Stimulated activated naive CD8-positive, alpha-beta T cell treated with anti-CD3 and anti-CD28 coated beads, Interleukin-15, amount 100 ng/mL, for 72 hours (primary cell): ENCODE measurements around the gene FBXO31.

Experiments used
- ATAC-seq: fragments of 150-1000 bp; cut with Tn5 transposase; 2 replicates; pipeline ENCODE4 v1.10.0; 2021; ENCODE audit warnings: mild to moderate bottlenecking, moderate library complexity
- DNase-seq, 2 donors: peaks; one replicate each; pipeline ENCODE4 v3.0.0; 2021 to 2022
- H3K27ac Mint-ChIP-seq, 2 donors: one replicate each; pipeline ENCODE4 v1.8.0; 2022; ENCODE audit warnings: mild to moderate bottlenecking in 2 of 2, mixed read lengths in 2 of 2, moderate library complexity in 2 of 2
- H3K27me3 Mint-ChIP-seq: one replicate; pipeline ENCODE4 v1.8.0; 2022; ENCODE audit warnings: mixed read lengths
- H3K4me1 Mint-ChIP-seq: one replicate; pipeline ENCODE4 v1.8.0; 2022; ENCODE audit warnings: mild to moderate bottlenecking, mixed read lengths
- H3K4me3 Mint-ChIP-seq, 2 donors: one replicate each; pipeline ENCODE4 v1.8.0; 2022; ENCODE audit warnings: mild to moderate bottlenecking in 2 of 2, mixed read lengths in 2 of 2, moderate library complexity in 1 of 2
- H3K9me3 Mint-ChIP-seq, 2 donors: one replicate each; pipeline ENCODE4 v1.8.0; 2022; ENCODE audit warnings: mixed read lengths in 2 of 2

FBXO31 gene

GRCh38 chr16:87295259-87295658 is 88.3 kb downstream of the FBXO31 start:
- no peaks in the 10 kb centered on the region for H3K27me3 Mint-ChIP-seq
- peaks cover 0 to 4% of the 10 kb centered on the region in 2 donors for H3K9me3 Mint-ChIP-seq
- no peak for DNase-seq
- no peak overlapping the region for H3K4me3 Mint-ChIP-seq
- H3K4me1 Mint-ChIP-seq, result peaks cover 10% of the 10 kb centered on the region
- ATAC-seq, result peak; percentile 74
- H3K27ac Mint-ChIP-seq, result no peak overlapping the region

DNA sequence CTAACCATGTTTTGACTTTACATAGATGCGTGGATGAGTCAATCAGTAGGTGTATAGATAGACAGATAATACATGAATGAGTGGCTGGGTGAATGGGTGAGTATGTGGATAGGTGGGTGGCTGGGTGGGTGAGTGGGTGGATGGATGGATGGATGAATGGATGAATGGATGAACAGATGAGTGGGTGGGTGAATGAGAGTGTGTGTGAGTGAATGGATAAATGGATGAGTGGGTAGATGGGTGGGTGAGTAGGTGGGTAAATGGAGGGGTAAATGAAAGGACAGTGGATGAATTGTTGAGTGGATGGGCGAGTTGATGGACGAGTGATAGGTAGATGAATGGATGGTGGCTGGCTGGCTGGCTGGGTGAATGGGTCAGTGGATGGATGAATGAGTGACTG is 89.6 kb downstream of the FBXO31 start:
- DNase-seq (no peak), ATAC-seq (no peak)
- Mint-ChIP-seq H3K4me1 (peaks cover 10% of the 10 kb centered on the region), H3K4me3 (no peak overlapping the region), H3K27me3 (no peaks in the 10 kb centered on the region), H3K9me3 (peaks cover 0 to 4% of the 10 kb centered on the region in 2 donors), H3K27ac (no peak overlapping the region)

GRCh38 chr16:87291944-87292343 is 91.6 kb downstream of the FBXO31 start:
- Mint-ChIP-seq H3K4me3 (no peak overlapping the region), H3K27ac (no peak overlapping the region), H3K27me3 (no peaks in the 10 kb centered on the region), H3K4me1 (no peaks in the 10 kb centered on the region), H3K9me3 (peaks cover under 1 to 4% of the 10 kb centered on the region in 2 donors)
- ATAC-seq (no peak), DNase-seq (no peak)

DNA sequence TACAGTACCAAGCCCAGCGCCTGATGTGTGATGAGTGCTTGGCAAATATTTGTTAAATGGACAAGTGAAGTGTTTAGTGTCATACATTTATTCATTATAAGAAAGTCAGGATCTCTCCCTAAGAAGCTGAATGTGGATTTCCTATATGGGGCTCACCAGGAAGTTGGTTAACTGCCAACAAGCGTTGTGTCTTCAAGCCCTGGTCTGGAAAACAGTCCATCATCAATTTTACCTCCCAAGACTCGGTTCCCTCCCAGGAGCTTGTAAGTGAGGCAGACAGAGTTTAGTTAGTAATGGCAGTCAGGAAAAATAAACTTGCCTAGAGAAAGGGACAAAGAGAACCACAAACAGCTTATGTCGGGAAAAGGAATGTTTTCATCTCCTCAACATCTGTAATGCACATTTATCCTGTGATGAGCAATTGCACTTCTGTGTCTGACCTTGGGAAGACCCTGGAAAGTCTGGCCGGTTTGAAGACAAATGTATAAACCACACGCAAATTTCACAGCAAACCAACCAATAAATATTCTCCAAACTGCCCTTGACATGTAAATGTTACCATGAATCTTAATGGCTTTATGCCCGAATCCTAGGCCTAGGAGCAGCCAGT is 94.7 kb downstream of the FBXO31 start:
- H3K4me1 Mint-ChIP-seq, result no peaks in the 10 kb centered on the region
- H3K4me3 Mint-ChIP-seq, result no peak overlapping the region
- no peak for DNase-seq
- no peak overlapping the region for H3K27ac Mint-ChIP-seq
- no peak for ATAC-seq
- H3K27me3 Mint-ChIP-seq, result no peaks in the 10 kb centered on the region
- H3K9me3 Mint-ChIP-seq, result peaks cover 8 to 11% of the 10 kb centered on the region in 2 donors

DNA sequence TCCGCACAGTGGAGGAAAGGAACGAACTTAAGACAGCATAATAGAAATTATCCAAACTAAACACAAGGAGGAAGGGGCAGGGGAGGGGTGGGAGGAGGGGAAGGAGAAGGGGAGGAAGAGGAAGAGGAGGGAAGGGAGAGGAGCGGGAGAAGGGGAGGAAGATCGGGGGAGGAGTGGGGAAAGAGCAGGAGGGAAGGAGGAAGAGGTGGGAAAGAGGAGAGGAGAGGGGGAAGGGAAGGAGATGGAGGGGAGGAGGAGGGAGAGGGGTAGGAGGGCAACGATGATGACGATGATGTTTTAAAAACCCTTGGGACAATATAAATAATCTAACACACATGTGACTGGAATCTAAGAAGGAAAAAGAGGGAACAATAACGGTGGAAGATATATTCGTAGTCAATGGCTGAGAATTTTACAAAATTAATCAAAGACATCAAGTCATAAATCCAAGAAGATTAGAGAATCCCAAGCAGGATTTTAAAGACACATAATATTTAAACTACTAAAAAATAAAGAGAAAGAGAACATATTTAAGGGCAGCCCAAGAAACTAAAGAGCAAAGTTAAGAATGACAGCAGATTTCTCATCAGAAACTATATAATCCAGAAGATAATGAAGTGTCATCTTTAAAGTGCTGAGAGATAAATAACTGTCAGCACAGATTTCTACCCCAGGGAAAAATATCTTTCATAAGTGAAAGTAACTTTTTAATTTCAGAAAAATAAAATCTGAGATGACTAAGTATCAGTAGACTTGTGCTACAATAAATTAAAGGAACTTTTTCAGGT is 96.5 kb downstream of the FBXO31 start:
- no peak overlapping the region for H3K4me3 Mint-ChIP-seq
- H3K27me3 Mint-ChIP-seq, result no peaks in the 10 kb centered on the region
- DNase-seq, result no peak
- H3K27ac Mint-ChIP-seq, result peak overlapping the region in 1 of 2 donors; percentile 74
- peaks cover 8% of the 10 kb centered on the region in 2 donors for H3K9me3 Mint-ChIP-seq
- ATAC-seq, result no peak
- no peaks in the 10 kb centered on the region for H3K4me1 Mint-ChIP-seq

- no peak for ATAC-seq
- H3K4me1 Mint-ChIP-seq, result no peaks in the 10 kb centered on the region
- no peaks in the 10 kb centered on the region for H3K27me3 Mint-ChIP-seq
- no peak overlapping the region for H3K4me3 Mint-ChIP-seq
- DNase-seq, result no peak
- peaks cover 7 to 8% of the 10 kb centered on the region in 2 donors for H3K9me3 Mint-ChIP-seq
- no peak overlapping the region for H3K27ac Mint-ChIP-seq
Observed at GRCh38 chr16:87284183-87284582, 99.4 kb downstream of the FBXO31 start.

- DNase-seq (no peak), ATAC-seq (no peak)
- Mint-ChIP-seq H3K4me3 (no peak overlapping the region), H3K27me3 (peaks cover 26% of the 10 kb centered on the region), H3K27ac (no peak overlapping the region), H3K4me1 (peaks cover 17% of the 10 kb centered on the region), H3K9me3 (no peaks in the 10 kb centered on the region)
Observed at GRCh38 chr16:87279094-87279658, 104.4 kb downstream of the FBXO31 start.

- no peak overlapping the region for H3K27ac Mint-ChIP-seq
- DNase-seq, result peak; percentile 43 to 46
- peak; percentile 70 for ATAC-seq
- H3K9me3 Mint-ChIP-seq, result no peaks in the 10 kb centered on the region
- peaks cover 26% of the 10 kb centered on the region for H3K27me3 Mint-ChIP-seq
- no peak overlapping the region for H3K4me3 Mint-ChIP-seq
- peaks cover 17% of the 10 kb centered on the region for H3K4me1 Mint-ChIP-seq
Observed at GRCh38 chr16:87278191-87279093, 105.1 kb downstream of the FBXO31 start.
